K562 (cell line): Measurements from ENCODE around the gene FBXO44. TPM values are rescaled to one million over a fixed set of nuclear protein-coding genes. Genes with fewer than 3 reads are reported as not detected.

Source experiments
- ARID4B ChIP-seq: sonication (generic); formaldehyde crosslinking; IDR thresholded peaks from 2 replicates; pipeline ENCODE4 v1.8.0; 2022; ENCODE audit warnings: mild to moderate bottlenecking, missing genetic modification reagents
- CAMTA2 ChIP-seq: fragments of 250-450 bp; sonication (Bioruptor Pico); conservative IDR thresholded peaks from 2 replicates; pipeline ENCODE4 v1.5.1; 2022
- CBFA2T3 ChIP-seq: fragments of 450-650 bp; IDR thresholded peaks from 2 replicates; pipeline ENCODE4 v1.6.1; 2017
- E2F4 ChIP-seq: sonication (generic); formaldehyde crosslinking; IDR thresholded peaks from 2 replicates; pipeline ENCODE4 v1.8.0; 2022; ENCODE audit warnings: mild to moderate bottlenecking, low read depth, missing genetic modification reagents
- E4F1 ChIP-seq: fragments of 250-450 bp; sonication (Bioruptor Pico); IDR thresholded peaks from 2 replicates; pipeline ENCODE4 v1.5.0; 2021; ENCODE audit warnings: mild to moderate bottlenecking, borderline replicate concordance
- EGR1 ChIP-seq: fragments of 450-650 bp; conservative IDR thresholded peaks from 2 replicates; pipeline ENCODE4 v1.6.1; 2017; ENCODE audit warnings: mild to moderate bottlenecking
- ERF ChIP-seq: fragments of 450-650 bp; formaldehyde crosslinking; IDR thresholded peaks from 2 replicates; pipeline ENCODE4 v1.4.0; 2020; ENCODE audit warnings: mild to moderate bottlenecking, mixed read lengths
- FOXJ2 ChIP-seq: fragments of 200-800 bp; sonication (Bioruptor generic); IDR thresholded peaks from 2 replicates; pipeline ENCODE4 v1.6.1; 2016; ENCODE audit warnings: missing genetic modification characterization, missing compliant biosample characterization
- HNRNPL ChIP-seq: fragments of 200-400 bp; formaldehyde crosslinking; IDR thresholded peaks from 2 replicates; pipeline ENCODE4 v1.6.1; 2017; ENCODE audit warnings: low read depth, mild to moderate bottlenecking, low read length
- HNRNPLL ChIP-seq: fragments of 200-400 bp; formaldehyde crosslinking; IDR thresholded peaks from 2 replicates; pipeline ENCODE4 v1.6.1; 2017; ENCODE audit warnings: low read length, low read depth, mild to moderate bottlenecking; ENCODE audit not compliant: poor library complexity, severe bottlenecking
- MYNN ChIP-seq, 2 experiments: sonication (generic); formaldehyde crosslinking in 1 of 2; IDR thresholded peaks; 2 replicates each; pipeline versions ENCODE4 v1.5.0 to v1.6.1; 2016 to 2020; ENCODE audit warnings: antibody characterized with exemption in 1 of 2, missing genetic modification reagents in 1 of 2
- NFE2 ChIP-seq: IDR thresholded peaks from 2 replicates; pipeline ENCODE4 v1.6.1; 2014; ENCODE audit warnings: antibody characterized with exemption, low read depth
- OTX1 ChIP-seq: fragments of 450-650 bp; formaldehyde crosslinking; IDR thresholded peaks from 2 replicates; pipeline ENCODE4 v1.4.0; 2022; ENCODE audit warnings: mild to moderate bottlenecking
- RBM22 ChIP-seq: fragments of 200-400 bp; formaldehyde crosslinking; IDR thresholded peaks from 2 replicates; pipeline ENCODE4 v1.6.1; 2018; ENCODE audit warnings: low read length, low read depth; ENCODE audit not compliant: poor library complexity, severe bottlenecking
- SLC30A9 ChIP-seq: fragments of 250-450 bp; sonication (Bioruptor Pico); IDR thresholded peaks from 2 replicates; pipeline ENCODE4 v1.8.0; 2022; ENCODE audit warnings: mild to moderate bottlenecking, moderate library complexity
- TEAD1 ChIP-seq, 2 experiments: fragments of 450-650 bp in 1 of 2; sonication (generic) in 1 of 2; formaldehyde crosslinking; IDR thresholded peaks; 2 replicates each; pipeline versions ENCODE4 v1.4.0 to v1.8.0; 2020 to 2022; ENCODE audit warnings: mild to moderate bottlenecking in 2 of 2, missing genetic modification reagents in 1 of 2
- TEAD2 ChIP-seq: fragments of 450-650 bp; IDR thresholded peaks from 2 replicates; pipeline ENCODE4 v1.6.1; 2016; ENCODE audit warnings: missing genetic modification characterization, control low read depth, missing compliant biosample characterization
- ZBTB17 ChIP-seq: fragments of 450-650 bp; formaldehyde crosslinking; IDR thresholded peaks from 2 replicates; pipeline ENCODE4 v1.4.0; 2020; ENCODE audit warnings: mild to moderate bottlenecking
- ZNF12 ChIP-seq: sonication (generic); formaldehyde crosslinking; IDR thresholded peaks from 2 replicates; pipeline ENCODE4 v1.4.0; 2020; ENCODE audit warnings: mild to moderate bottlenecking, missing genetic modification reagents
- ZNF408 ChIP-seq: fragments of 250-450 bp; sonication (Bioruptor Pico); IDR thresholded peaks from 2 replicates; pipeline ENCODE4 v1.4.0; 2020; ENCODE audit warnings: low read depth, mild to moderate bottlenecking, moderate library complexity
- ZNF644 ChIP-seq: fragments of 200-800 bp; sonication (Bioruptor generic); IDR thresholded peaks from 2 replicates; pipeline ENCODE4 v1.6.1; 2016; ENCODE audit warnings: low read depth, missing genetic modification characterization, missing compliant biosample characterization
- polyA plus RNA-seq, 8 experiments: library from polyadenylated mRNA; depleted of rRNA in 4 of 8; stranded (reverse) in 5 of 8; unstranded in 3 of 8; fragments of >200 nt; fragmentation: Nextera tagmentation in 2 of 8; fragmentation: Illumina TruSeq in 1 of 8; extraction: Ambion mirVana in 2 of 8; extraction: Trizol in 1 of 8; gene quantifications; 2 replicates each; pipeline versions ENCODE4 v1.2.1 to v1.2.3, GENCODE V29; 2011 to 2014; ENCODE audit warnings: inconsistent platforms in 1 of 8, missing spikeins in 1 of 8
- total RNA-seq, 7 experiments: library from RNA; depleted of rRNA in 6 of 7; stranded (reverse); fragments of >200 nt in 6 of 7; fragmentation: Illumina TruSeq in 2 of 7; extraction: Trizol in 2 of 7; gene quantifications; 2 replicates each; pipeline versions ENCODE4 v1.2.1 to v1.2.3, GENCODE V29; 2011 to 2021; ENCODE audit warnings: low replicate concordance in 1 of 7

The FBXO44 gene
- total and polyA plus RNA-seq, 9 of the 15 experiments (the other 6 are each of a cell fraction or from before 2014, with no cell fraction given), result 0.69 to 20.9 (median 6.7) TPM

DNA sequence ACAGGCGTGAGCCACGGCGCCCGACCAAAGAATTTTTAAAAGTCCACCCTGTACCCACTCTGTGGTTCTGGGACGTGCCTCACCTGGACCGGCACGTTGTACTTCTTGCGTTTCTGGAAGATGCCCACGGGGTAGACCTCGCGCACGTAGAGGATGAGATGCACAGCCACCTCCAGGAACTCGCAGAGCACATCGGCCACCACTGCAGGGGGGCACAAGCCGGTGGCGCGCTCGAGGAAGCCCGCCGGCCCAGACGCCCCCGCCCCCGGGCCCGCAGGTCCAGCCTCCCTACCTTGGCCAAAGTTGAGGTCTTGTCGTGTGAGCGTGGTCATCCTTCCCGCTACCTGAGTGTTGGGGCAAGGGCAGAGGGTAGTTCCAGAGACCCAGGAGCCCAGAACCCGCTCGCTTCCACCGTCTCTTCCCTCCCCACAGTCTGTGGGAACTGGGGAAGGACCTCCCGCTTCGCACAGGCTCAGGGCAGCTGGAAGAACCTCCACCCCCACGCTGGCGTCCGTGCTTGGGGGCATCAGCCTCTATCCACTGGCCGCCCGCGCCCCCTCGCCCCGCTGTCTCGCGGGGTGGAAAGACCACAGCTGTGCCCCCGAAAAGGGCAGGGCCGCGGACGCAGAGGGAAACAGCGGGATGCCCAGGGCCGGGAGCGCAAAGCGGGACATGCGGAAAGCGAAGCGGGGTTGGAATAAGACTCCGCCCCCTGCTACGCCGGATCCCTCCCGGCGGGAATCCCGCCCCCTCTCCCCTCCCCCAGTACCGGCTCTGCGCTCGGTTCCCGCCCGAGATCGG is 25.8 kb downstream of the FBXO44 start (continued):
- TF ChIP-seq E4F1 (CRISPR knock-in tag), result no peak
- TF ChIP-seq ERF (CRISPR knock-in tag), result peak; percentile 50; the same call in 1 of the 2 replicates
- TF ChIP-seq ZNF408, result 0 out of 2 replicates have a peak, but pooled peaks have one; percentile 39
- TF ChIP-seq ZNF644 (tag), result no peak
- no peak for TF ChIP-seq TEAD2 (tag)
- peak; percentile 72 for TF ChIP-seq EGR1
- TF ChIP-seq HNRNPL, result peak; percentile 92
- peak; percentile 75 for TF ChIP-seq RBM22
- no peak for TF ChIP-seq FOXJ2
- peak; percentile 33 for TF ChIP-seq HNRNPLL
- TF ChIP-seq ZBTB17 (CRISPR knock-in tag), result no peak
- TF ChIP-seq CAMTA2, result no peak
- TF ChIP-seq NFE2, result no peak
- 0 out of 2 replicates have a peak, but pooled peaks have one; percentile 11 for TF ChIP-seq ZNF12 (CRISPR knock-in tag)
- TF ChIP-seq E2F4 (CRISPR knock-in tag), result no peak
- 0 out of 2 replicates have a peak, but pooled peaks have one; percentile 45 for TF ChIP-seq MYNN (IDR thresholded peaks at IDR 0.05)
- TF ChIP-seq MYNN (CRISPR knock-in tag; IDR thresholded peaks at IDR 0.05), result no peak
- peak; percentile 77 for TF ChIP-seq ARID4B (CRISPR knock-in tag)
- TF ChIP-seq CBFA2T3, result no peak
- no peak for TF ChIP-seq SLC30A9 (CRISPR knock-in tag)
- TF ChIP-seq OTX1 (CRISPR knock-in tag), result 0 out of 2 replicates have a peak, but pooled peaks have one; percentile 28
- TF ChIP-seq TEAD1 (CRISPR knock-in tag; IDR thresholded peaks at IDR 0.05), result peak in 1 of 2 experiments; percentile 38; a peak in 1 of 4 replicates
